GM12878 (cell line): ENCODE data around the gene AOPEP. TPM values are rescaled to one million over a fixed set of nuclear protein-coding genes. Genes with fewer than 3 reads are reported as not detected.

Experiments
- ATAC-seq: fragments of 200-7000 bp; cut with Tn5 transposase; 3 replicates; pipeline ENCODE4 v1.9.1; 2020; ENCODE audit warnings: mild to moderate bottlenecking, moderate library complexity
- BruUV-seq: library from RNA; stranded (reverse); fragments of 400-500 nt; replicated peaks from 2 replicates; lab custom pipeline; 2021; lab: Mats Ljungman, UMichigan
- CTCF ChIA-PET: fragments of 300-600 bp; sonication (Branson Sonifier 250); formaldehyde crosslinking; extraction: SDS; loops from one replicate; lab custom pipeline; 2021; ENCODE audit warnings: inconsistent platforms; lab: Yijun Ruan, JAX
- POLR2A ChIA-PET: fragments of 350-600 bp; formaldehyde crosslinking; extraction: SDS; loops from one replicate; lab custom pipeline; 2021; ENCODE audit warnings: inconsistent platforms; lab: Charles Lee
- RAD21 ChIA-PET: fragments of 300-600 bp; sonication (Branson Sonifier 250); formaldehyde crosslinking; loops from one replicate; lab custom pipeline; 2023; ENCODE audit warnings: antibody characterized with exemption; ENCODE audit not compliant: unreplicated experiment; lab: Charles Lee
- SMC1A ChIA-PET: fragments of 300-600 bp; sonication (Branson Sonifier 250); formaldehyde crosslinking; loops from one replicate; lab custom pipeline; 2023; ENCODE audit not compliant: unreplicated experiment, uncharacterized antibody; lab: Charles Lee
- DNase-seq: peaks from one replicate; pipeline ENCODE4 v3.0.0-alpha.2; 2011; ENCODE audit warnings: low read depth, low spot score
- FAIRE-seq: peaks from 3 replicates; lab custom pipeline; 2011; peaks lifted over from hg19 to GRCh38; lab: Jason Lieb, UNC
- H2AFZ ChIP-seq: 2 replicates; pipeline ENCODE4 v1.6.0; 2011; ENCODE audit warnings: low read depth, low read length, control low read depth; ENCODE audit not compliant: control insufficient read depth
- H3K27ac ChIP-seq: 2 replicates; pipeline ENCODE4 v1.5.1; 2011; ENCODE audit warnings: control low read depth; ENCODE audit not compliant: control insufficient read depth, insufficient read depth
- H3K27me3 ChIP-seq, 2 experiments: replicated peaks in 1 of 2; 2 replicates each; pipeline versions ENCODE4 v1.6.0 to v1.6.1; 2011; ENCODE audit warnings: low read length in 1 of 2; ENCODE audit not compliant: control insufficient read depth in 2 of 2, insufficient read depth in 2 of 2
- H3K36me3 ChIP-seq, 2 experiments: 2 replicates each; pipeline ENCODE4 v1.5.1; 2011; ENCODE audit warnings: low read length in 1 of 2; ENCODE audit not compliant: control insufficient read depth in 2 of 2, insufficient read depth in 2 of 2
- H3K4me1 ChIP-seq: 2 replicates; pipeline ENCODE4 v1.6.1; 2011; ENCODE audit warnings: mild to moderate bottlenecking, low read length, moderate library complexity, mixed read lengths; ENCODE audit not compliant: control insufficient read depth, insufficient read depth
- H3K4me2 ChIP-seq: 2 replicates; pipeline ENCODE4 v1.6.0; 2011; ENCODE audit warnings: control low read depth; ENCODE audit not compliant: control insufficient read depth, insufficient read depth
- H3K4me3 ChIP-seq: fragments of 200-600 bp; sonication (generic); 2 replicates; pipeline ENCODE4 v1.5.1; 2016
- H3K79me2 ChIP-seq: 2 replicates; pipeline ENCODE4 v1.6.0; 2011; ENCODE audit warnings: low read length; ENCODE audit not compliant: control insufficient read depth, insufficient read depth
- H3K9ac ChIP-seq: 2 replicates; pipeline ENCODE4 v1.8.0; 2011; ENCODE audit warnings: low read length, control low read depth, mixed read lengths; ENCODE audit not compliant: control insufficient read depth, insufficient read depth
- H3K9me3 ChIP-seq: replicated peaks from 3 replicates; pipeline ENCODE4 v1.5.1; 2011; ENCODE audit warnings: mild to moderate bottlenecking, low read length; ENCODE audit not compliant: control insufficient read depth, insufficient read depth
- H4K20me1 ChIP-seq: 2 replicates; pipeline ENCODE4 v1.6.0; 2011; ENCODE audit not compliant: control insufficient read depth, insufficient read depth
- E2F8 ChIP-seq: fragments of 450-650 bp; IDR thresholded peaks from 2 replicates; pipeline ENCODE4 v1.6.1; 2018; ENCODE audit warnings: mild to moderate bottlenecking, low read depth, moderate library complexity; ENCODE audit not compliant: partially characterized antibody
- MYB ChIP-seq: fragments of 150-350 bp; IDR thresholded peaks from 2 replicates; pipeline ENCODE4 v1.6.1; 2014; ENCODE audit warnings: mild to moderate bottlenecking, low read depth, low read length, borderline replicate concordance
- MYC ChIP-seq: IDR thresholded peaks from 2 replicates; pipeline ENCODE4 v1.6.1; 2011; ENCODE audit warnings: mild to moderate bottlenecking, low read length, moderate library complexity, inconsistent platforms; ENCODE audit not compliant: insufficient read depth, insufficient replicate concordance, insufficient read length, severe bottlenecking
- RAD51 ChIP-seq: fragments of 450-650 bp; IDR thresholded peaks from 2 replicates; pipeline ENCODE4 v1.6.1; 2016; ENCODE audit warnings: moderate library complexity, mild to moderate bottlenecking, inconsistent platforms
- SPI1 ChIP-seq: IDR thresholded peaks from 2 replicates; pipeline ENCODE4 v1.6.1; 2011; ENCODE audit warnings: low read depth, mild to moderate bottlenecking, low read length, moderate library complexity, borderline replicate concordance; ENCODE audit not compliant: insufficient read depth
- SUPT20H ChIP-seq: IDR thresholded peaks from 2 replicates; pipeline ENCODE4 v1.6.1; 2011; ENCODE audit warnings: low read depth, mild to moderate bottlenecking, low read length, moderate library complexity, borderline replicate concordance; ENCODE audit not compliant: control insufficient read depth
- TAF1 ChIP-seq: IDR thresholded peaks from 2 replicates; pipeline ENCODE4 v1.6.1; 2011; ENCODE audit warnings: mild to moderate bottlenecking, low read depth, low read length, borderline replicate concordance
- USF1 ChIP-seq: IDR thresholded peaks from 2 replicates; pipeline ENCODE4 v1.6.1; 2011; ENCODE audit warnings: borderline replicate concordance, low read depth, mild to moderate bottlenecking, moderate library complexity, mixed read lengths, low read length; ENCODE audit not compliant: insufficient read depth; ENCODE audit errors: extremely low read length
- ZBTB4 ChIP-seq: fragments of 450-650 bp; formaldehyde crosslinking; IDR thresholded peaks from 2 replicates; pipeline ENCODE4 v1.4.0; 2022; ENCODE audit warnings: mild to moderate bottlenecking, moderate library complexity
- ZNF207 ChIP-seq: fragments of 450-650 bp; IDR thresholded peaks from 2 replicates; pipeline ENCODE4 v1.6.1; 2014; ENCODE audit warnings: antibody characterized with exemption, mild to moderate bottlenecking, borderline replicate concordance
- ZNF592 ChIP-seq: fragments of 450-650 bp; IDR thresholded peaks from 2 replicates; pipeline ENCODE4 v1.6.1; 2017; ENCODE audit warnings: mild to moderate bottlenecking, moderate library complexity
- ZNF622 ChIP-seq: fragments of 450-650 bp; IDR thresholded peaks from 2 replicates; pipeline ENCODE4 v1.6.1; 2017; ENCODE audit warnings: mild to moderate bottlenecking, inconsistent platforms
- WGBS: methylation state at CpG from one replicate; pipeline ENCODE4 v1.1.6; 2016; ENCODE audit warnings: low lambda C conversion rate; ENCODE audit not compliant: insufficient replicate concordance, insufficient coverage; ENCODE audit errors: missing lambda C conversion rate; 5-methylcytosine and 5-hydroxymethylcytosine counted together
- in situ Hi-C: fragments of 300-500 bp; cut with MboI; formaldehyde crosslinking; loops from 9 replicates; pipeline ENCODE4 v1.14.3; 2018; ENCODE audit warnings: mixed read lengths
- intact Hi-C: fragments of 100-400 bp; cut with micrococcal nuclease; formaldehyde crosslinking; loops from one replicate; pipeline ENCODE4 v1.14.2; 2022; ENCODE audit not compliant: unreplicated experiment
- polyA plus RNA-seq, 11 experiments: library from polyadenylated mRNA; depleted of rRNA in 4 of 11; unstranded in 6 of 11; stranded (reverse) in 5 of 11; fragments of >200 nt; fragmentation: Nextera tagmentation in 4 of 11; fragmentation: Illumina TruSeq in 1 of 11; extraction: Ambion mirVana in 4 of 11; extraction: Trizol in 1 of 11; gene quantifications; 1 replicate in 1 of 11; 2 replicates in 10 of 11; pipeline versions ENCODE4 v1.2.1 to v1.2.3, GENCODE V29; 2011 to 2016; ENCODE audit warnings: inconsistent platforms in 2 of 11, missing spikeins in 2 of 11, low read depth in 1 of 11
- total RNA-seq, 4 experiments: library from RNA; depleted of rRNA in 3 of 4; stranded (reverse); fragments of >200 nt in 3 of 4; fragmentation: Illumina TruSeq in 1 of 4; extraction: Trizol in 1 of 4; gene quantifications; 2 replicates each; pipeline versions ENCODE4 v1.2.1 to v1.2.3, GENCODE V29; 2013 to 2021

Gene AOPEP
- total and polyA plus RNA-seq, 10 of the 15 experiments (the other 5 are each of a cell fraction or from before 2014, with no cell fraction given), result 2.3 to 16.9 (median 10.1) TPM

- RAD21 ChIA-PET, result no interaction called here
- TF ChIP-seq SUPT20H (no peak), RAD51 (no peak), MYB (no peak), TAF1 (no peak), ZNF592 (no peak), ZNF622 (no peak), ZNF207 (no peak), E2F8 (no peak), SPI1 (no peak), ZBTB4 (CRISPR knock-in tag) (no peak), USF1 (no peak), MYC (no peak)
Measured at GRCh38 chr9:95102001-95102433, 375.5 kb downstream of the AOPEP start.

More at GRCh38 chr9:95102001-95102433, 375.5 kb downstream of the AOPEP start:
- ChIA-PET POLR2A (no interaction called here), SMC1A (no interaction called here), CTCF (interaction anchor here (1.3 kb wide), 1 partner anchor 27 kb away, joined by 5 read pairs; no protein-coding TSS in a partner anchor)
- H2AFZ ChIP-seq, result no peak overlapping the region
- 92% methylated on average over 8 of the region's 8 CpGs for WGBS
- in situ Hi-C loops, result no loop called here
- intact Hi-C loops, result no loop called here
- ATAC-seq (no peak), FAIRE-seq (no peak), DNase-seq (no peak)
- no peak overlapping the region for H3K4me3 ChIP-seq
- H3K9me3 ChIP-seq, result no peaks in the 10 kb centered on the region
- no TSS peak for BruUV-seq
- no peaks in the 10 kb centered on the region for H3K4me1 ChIP-seq
- H4K20me1 ChIP-seq, result no peaks in the 10 kb centered on the region; the same call in 1 of the 2 replicates
- no peaks in the 10 kb centered on the region for H3K79me2 ChIP-seq
- no peaks in the 10 kb centered on the region for H3K27me3 ChIP-seq
- no peak overlapping the region for H3K9ac ChIP-seq
- H3K4me2 ChIP-seq, result no peak overlapping the region
- no peak overlapping the region for H3K27ac ChIP-seq
- no peaks in the 10 kb centered on the region; a peak in 1 of 4 replicates for H3K36me3 ChIP-seq
